Ureter (tissue), 1 donor: ENCODE data around the gene PHKG2. TPM values are rescaled to one million over a fixed set of nuclear protein-coding genes. Genes with fewer than 3 reads are reported as not detected.

Source experiments
- DNase-seq: peaks from one replicate; pipeline ENCODE4 v3.0.0-alpha.2; 2020; ENCODE audit warnings: low spot score
- total RNA-seq: library from RNA; stranded (reverse); gene quantifications from one replicate; pipeline ENCODE4 v1.2.4, GENCODE V29; 2023
- donor health status: DM: yes; HTN: yes; CAD: no.

The PHKG2 gene
- total RNA-seq, 1 donor from 2014 or later = 35.9 TPM

DNA sequence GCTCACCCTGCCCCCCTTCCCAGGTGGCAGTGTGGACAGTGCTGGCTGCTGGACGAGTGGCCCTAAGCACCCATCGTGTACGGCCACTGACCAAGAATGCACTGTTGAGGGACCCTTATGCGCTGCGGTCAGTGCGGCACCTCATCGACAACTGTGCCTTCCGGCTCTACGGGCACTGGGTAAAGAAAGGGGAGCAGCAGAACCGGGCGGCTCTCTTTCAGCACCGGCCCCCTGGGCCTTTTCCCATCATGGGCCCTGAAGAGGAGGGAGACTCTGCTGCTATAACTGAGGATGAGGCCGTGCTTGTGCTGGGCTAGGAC lies 8.5 kb downstream of the PHKG2 start:
- DNase-seq = no peak

DNA sequence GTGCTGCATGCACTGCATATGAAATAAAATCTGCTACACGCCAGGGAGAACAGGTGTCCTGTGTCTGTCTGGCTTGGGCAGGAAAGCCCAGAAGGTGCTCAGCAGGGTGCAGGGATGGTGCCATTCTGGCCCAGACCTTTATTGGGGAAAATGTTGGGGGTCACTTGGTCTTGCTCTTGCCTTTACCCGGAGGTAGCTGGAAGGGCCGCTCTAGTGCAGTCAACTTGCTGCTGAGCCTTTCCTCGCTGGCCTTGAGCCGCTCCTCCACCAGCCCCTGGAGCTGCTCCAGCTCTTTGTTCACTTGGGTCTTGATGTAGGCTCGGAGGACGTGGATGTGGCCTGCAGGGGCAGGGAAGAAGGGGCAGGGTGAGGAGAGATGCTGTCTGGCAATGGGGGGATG lies 9.1 kb downstream of the PHKG2 start:
- no peak for DNase-seq

DNA sequence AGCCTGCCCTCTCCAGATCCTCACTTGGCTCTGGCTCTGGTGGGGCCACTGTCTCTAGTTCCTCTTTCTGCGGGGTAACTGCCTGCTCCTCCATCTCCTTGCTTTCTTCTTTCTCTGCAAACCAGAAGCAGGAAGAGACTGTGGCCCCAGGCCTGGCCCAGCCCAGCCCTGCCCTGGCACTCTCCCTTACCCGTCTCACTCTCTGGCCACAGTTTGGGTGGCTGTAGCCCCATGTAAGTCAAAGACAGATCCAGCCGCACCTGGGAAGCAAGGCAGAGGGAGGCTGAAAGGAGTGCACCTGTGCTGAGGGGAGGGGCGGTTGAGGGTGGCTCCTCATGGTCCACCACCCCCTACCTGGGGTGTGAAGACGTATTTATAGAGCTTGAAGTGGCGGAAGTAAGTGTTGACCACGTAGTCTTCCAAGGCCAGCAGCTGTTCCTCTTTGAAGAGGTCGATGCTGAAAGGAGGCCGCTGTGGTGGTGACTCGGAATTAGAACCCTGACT lies 10.8 kb downstream of the PHKG2 start:
- no peak for DNase-seq

DNA sequence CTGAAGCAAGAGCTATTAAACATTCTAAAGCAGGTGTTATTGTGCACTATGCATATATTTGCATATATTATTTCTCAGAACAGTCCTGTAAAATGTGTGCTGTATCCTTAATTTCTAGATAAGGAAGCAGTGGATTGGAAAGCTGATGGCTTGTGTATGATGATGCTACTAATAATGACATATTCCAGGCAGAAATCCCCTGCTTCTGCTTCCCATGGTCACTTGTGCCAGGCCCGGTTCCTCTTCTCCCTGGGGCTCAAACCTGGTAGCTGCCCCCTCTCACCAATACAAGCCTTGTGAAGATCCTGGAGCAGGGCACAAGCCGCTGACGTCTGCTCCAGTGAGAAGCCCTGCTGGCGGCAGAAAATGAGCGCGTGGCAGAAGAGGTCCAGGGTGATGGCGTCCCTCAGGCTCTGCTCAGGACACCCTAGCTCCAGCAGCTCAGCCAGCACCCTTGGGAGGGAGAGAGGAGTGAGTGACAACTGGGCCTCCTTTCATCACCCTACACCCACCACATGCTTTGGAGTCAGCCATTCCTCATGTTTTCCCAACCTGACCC lies 11.9 kb downstream of the PHKG2 start:
- no peak for DNase-seq

DNA sequence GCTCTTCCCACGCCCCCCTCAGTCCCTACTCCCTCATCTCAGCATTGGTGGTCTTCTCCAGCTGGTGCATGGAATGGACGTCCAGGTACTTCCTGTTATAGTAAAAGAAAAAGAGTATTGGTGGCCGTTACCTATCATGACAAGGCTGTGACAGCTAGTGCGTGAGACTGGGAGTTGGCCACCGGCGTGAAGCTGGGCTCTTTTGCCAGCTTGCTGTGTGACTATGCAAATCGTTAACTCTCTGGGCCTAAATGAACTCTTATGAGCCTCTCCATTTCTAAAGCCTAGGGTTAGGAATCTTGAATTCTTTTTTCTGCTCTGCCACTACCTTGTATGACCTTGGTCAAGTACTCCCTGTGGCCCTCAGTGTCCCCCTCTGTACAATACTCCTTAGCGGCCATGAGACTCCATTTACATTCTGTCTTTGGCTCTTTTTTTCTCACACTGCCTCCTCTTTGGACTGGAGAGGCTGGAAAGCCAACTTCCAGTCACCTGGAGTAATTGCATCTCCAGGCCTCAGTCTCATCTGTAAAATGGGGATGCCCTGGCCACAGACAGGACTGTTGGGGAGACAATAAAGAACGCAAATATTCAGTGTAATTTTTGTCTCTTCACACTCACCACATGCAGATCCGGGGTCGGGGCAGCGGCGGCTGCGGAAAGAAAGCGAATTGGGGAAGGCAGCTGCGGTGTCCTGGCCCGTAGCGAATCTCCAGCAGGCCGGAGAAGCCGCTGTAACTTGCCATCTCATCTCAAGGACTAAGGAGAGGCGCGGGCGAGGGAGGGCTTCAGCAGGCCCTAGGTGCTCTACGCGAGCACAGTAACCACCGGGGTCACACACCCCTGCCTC lies 12.6 kb downstream of the PHKG2 start:
- DNase-seq = no peak

DNA sequence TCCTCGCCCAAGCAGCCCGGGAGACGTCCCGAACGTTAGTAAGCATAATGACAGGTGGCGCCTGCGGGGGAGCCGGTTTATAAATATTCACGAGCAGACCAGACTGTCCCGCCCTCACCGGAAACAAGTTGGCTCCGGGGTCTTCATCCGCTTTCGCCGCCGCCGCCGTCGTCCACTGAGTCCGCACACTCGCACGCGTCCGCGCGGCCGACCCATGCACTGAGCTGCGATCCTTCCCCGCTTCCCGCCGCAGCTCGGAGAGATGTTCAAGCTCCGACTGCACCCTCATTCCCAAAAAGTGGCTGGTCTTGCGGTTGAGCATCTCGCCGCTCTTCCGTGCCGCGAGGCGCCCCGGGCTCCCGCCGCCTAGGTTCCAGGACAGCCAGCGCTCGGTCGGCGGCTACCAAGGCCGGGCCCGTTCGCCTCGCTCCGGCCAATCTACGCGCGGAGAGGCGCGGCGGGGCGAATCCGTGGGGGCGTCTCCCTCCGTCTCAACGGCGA lies 13.3 kb downstream of the PHKG2 start:
- DNase-seq = no peak

DNA sequence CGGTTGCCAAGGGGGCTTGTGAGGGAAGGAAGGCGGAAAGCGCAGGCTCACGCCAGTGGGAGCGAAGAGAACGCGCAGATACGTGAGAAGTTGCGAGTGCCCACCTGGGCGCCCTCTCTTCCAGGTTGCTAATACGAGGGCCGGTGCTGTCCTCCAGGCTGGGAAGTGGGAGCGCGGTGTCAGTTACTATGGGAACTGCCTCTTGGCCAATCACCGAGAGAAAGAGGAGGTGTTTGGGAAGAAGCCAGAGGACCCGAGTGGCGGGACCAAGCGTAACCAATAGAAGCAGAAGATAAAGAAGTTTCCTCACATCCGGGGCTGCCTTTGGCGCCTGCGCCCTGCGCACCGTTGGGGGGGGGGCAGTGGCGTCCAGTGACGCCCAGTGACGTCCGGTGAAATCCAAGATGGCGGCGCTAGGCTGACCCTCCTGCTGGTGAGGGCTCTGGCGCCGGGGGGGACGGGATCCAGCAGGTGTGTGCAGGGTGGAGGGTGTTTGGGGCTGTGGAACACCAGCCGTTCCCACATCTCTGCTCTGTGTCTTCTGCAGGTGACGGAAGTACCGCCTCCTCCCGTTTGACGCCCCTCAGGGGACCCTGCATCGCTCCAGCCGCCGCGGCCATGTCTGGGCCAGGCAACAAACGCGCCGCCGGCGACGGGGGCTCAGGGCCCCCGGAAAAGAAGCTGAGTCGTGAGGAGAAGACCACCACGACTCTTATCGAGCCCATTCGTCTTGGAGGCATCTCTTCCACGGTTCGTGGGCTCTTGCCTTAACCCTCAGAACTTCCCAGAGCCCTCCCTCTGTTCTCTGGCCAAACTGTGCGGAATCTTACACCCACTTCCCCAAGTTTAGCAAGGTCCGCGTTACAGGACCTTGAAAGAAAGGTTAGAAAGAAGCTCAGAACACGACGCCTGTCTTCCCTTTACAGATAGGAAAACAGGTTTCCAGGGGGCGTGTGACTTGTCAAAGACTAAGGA lies 14.0 kb downstream of the PHKG2 start, which contains the start of the genes CFAP119 and RNF40:
Gene CFAP119, minus strand, starts transcription at position 135 of the 975 bp plus-strand sequence. CDS start 314 bp downstream, outside the sequence.
Gene RNF40, plus strand, starts transcription at position 395 of the 975 bp plus-strand sequence. Its CDS starts 224 bp downstream, at position 619.
- DNase-seq = peak; percentile 98

DNA sequence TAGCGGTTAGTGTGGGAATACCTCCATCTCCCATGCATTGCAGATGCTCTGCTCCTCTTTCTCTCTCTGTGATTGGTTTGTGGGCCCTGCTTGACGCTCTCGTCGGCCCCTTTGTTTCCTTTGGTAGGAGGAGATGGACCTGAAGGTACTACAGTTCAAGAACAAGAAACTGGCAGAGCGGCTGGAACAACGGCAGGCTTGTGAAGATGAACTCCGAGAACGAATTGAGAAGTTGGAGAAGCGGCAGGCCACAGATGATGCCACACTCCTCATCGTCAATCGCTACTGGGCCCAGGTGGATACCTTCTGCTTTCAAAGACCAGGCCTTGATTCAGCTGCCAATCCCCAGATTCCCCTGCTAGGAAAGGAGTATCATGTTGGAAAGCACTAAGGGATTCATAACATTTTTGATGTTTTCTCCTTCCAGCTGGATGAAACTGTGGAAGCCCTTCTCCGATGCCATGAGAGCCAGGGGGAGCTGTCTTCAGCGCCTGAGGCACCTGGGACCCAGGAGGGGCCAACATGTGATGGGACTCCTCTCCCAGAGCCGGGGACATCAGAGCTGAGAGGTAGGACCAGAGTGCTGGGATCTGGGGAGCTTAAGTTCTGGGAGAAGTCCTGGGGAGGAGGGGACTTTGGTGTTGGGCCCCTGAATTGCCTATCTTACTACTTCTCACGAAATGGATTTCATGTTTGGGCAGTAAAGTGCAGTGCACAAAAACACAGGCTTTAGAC lies 14.9 kb downstream of the PHKG2 start:
- no peak for DNase-seq

DNA sequence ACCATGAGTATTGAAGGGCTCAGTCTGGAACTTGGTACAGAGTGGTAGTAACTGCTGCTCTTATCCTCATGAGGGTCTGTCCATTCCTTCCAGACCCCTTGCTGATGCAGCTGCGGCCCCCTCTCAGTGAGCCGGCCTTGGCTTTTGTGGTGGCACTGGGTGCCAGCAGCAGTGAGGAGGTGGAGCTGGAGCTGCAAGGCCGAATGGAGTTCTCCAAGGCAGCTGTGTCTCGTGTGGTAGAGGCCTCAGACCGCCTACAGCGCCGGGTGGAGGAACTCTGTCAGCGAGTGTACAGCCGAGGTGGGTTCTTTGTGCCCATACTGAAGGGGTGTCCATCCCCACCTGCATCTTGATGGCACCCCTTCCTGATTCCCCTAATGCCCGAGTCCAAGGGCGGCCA lies 15.9 kb downstream of the PHKG2 start:
- no peak for DNase-seq

DNA sequence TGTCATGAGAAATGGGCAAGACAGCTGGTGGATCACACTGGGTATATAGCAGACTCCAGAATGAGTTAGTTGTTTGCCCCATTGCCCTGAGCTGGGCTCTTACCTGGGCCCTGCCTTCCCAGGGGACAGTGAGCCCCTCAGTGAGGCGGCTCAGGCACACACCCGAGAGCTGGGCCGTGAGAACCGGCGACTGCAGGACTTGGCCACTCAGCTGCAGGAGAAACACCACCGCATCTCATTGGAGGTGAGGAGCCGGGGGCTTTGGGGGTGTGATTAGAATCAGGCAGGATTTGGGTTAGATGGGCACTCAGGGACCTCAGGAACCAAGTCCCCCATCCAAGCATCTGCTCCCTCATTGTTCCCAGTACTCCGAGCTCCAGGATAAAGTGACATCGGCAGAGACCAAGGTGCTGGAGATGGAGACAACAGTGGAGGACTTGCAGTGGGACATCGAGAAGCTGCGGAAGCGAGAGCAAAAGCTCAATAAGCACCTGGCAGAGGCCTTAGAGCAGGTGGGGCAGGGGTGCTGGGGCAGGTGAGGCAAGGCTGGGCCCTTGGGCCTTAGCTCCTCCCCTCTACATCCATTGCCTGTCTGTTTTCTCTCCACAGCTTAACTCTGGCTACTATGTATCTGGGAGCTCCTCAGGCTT lies 16.7 kb downstream of the PHKG2 start:
- no peak for DNase-seq

DNA sequence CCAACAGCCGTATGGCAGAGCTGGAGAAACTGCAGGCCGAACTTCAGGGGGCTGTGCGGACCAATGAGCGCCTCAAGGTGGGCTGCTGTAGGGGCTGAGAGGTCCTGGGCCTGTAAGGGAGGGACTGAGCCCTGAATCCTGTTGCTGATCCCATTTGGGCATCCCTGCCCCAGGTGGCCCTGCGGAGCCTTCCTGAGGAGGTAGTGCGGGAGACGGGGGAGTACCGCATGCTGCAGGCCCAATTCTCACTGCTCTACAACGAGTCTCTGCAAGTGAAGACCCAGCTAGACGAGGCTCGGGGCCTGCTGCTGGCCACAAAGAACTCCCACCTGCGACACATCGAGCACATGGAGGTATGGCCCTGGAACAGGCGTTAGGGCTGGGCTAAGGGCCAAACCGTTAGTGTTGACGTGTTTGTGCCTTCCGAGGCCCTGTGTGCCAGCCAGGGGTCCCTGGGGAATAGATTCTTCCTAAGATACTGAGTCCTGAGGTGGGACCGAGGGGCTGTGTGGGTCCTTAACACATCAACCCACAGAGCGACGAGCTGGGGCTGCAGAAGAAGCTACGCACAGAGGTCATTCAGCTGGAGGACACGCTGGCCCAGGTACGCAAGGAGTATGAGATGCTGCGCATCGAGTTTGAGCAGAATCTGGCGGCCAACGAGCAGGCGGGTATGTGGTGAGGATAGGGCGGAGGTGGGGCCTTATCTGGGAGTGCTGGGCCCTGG lies 18.1 kb downstream of the PHKG2 start:
- DNase-seq = no peak

DNA sequence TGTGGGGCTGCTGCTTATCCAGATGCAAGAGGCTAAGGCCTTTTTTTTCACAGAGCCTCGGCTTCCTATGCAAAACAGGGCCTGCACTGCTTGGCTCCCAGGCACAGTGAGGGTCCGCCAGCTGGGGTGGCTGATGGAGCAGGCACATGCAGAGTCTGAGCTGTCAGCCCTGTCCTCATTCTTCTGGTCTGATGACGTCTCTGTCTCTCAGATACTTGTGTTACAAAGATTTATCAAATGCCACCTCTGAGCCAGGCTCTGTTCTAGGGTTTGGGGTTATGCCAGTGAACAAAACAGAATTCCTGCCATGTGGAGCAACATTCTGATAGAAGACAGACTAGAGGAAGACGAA lies 18.7 kb downstream of the PHKG2 start:
- no peak for DNase-seq

DNA sequence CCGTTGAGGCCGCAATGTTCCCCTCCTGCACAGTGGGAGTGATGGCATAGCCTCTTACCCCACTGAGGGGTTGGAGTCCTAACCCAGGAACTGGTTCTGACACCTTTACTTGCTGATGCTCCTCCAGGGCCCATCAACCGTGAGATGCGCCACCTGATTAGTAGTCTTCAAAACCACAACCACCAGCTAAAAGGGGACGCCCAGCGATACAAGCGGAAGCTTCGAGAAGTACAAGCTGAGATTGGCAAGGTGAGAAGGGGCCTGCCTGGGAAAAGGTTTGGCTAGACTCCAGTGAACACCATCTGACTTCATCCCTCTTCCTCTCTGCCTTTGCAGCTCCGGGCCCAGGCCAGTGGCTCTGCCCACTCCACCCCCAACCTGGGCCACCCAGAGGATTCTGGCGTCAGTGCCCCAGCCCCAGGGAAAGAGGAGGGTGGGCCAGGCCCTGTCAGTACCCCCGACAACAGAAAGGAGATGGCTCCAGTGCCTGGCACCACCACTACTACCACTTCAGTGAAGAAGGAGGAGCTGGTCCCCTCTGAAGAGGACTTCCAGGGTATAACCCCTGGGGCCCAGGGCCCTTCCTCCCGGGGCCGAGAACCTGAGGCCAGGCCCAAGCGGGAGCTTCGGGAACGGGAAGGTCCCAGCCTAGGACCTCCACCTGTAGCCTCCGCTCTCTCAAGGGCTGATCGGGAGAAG lies 19.7 kb downstream of the PHKG2 start:
- no peak for DNase-seq

DNA sequence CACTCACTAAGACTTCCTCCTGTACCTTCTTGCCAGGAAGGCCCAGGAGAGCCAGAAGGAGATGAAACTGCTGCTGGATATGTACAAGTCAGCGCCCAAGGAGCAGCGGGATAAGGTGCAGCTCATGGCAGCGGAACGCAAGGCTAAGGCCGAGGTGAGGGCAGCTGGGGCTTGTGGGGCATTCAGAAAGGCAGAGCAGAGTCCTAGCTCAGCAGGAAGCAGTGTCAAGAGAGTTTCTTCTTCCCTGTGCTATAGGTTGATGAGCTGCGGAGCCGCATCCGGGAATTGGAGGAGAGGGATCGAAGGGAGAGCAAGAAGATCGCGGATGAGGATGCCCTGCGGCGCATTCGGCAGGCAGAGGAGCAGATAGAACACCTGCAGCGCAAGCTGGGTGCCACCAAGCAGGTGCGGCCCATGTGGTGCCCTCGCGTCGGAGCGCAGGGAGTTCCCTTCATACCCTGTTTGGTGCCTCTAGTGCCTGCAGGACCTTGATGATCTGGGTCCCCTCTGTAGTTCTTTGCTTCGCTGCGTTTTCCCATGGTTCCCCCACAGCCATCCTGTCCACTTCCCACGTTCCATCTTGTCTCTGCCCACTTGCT lies 20.5 kb downstream of the PHKG2 start:
- DNase-seq = no peak

DNA sequence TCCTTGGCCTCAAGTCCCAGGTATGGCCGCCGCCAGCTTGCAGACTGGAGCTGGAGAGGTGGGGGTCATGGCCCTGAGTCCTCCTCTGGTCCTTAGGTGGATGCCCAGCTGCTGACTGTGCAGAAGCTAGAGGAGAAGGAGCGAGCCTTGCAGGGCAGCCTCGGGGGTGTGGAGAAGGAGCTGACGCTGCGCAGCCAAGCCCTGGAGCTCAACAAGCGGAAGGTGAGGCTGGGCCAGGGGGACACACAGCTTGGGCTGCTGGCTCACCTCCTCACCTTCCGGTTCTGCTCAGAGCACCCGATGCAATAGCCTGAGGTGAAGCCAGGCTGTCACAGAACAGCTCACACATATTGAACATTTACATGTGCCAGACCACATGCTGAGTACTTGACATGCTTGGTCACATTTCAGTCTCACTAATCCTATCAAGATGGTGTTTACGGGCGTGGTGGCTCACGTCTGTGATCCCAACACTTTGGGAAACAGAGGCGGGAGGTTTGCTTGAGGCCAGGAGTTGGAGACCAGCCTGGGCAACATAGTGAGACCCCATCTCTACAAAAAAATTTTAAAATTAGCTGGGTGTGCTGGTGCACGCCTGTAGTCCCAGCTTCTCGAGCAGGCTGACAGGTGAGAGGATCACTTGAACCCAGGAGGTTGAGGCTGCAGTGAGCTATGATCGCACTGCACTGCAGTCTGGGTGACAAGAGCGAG lies 21.3 kb downstream of the PHKG2 start:
- DNase-seq = no peak

DNA sequence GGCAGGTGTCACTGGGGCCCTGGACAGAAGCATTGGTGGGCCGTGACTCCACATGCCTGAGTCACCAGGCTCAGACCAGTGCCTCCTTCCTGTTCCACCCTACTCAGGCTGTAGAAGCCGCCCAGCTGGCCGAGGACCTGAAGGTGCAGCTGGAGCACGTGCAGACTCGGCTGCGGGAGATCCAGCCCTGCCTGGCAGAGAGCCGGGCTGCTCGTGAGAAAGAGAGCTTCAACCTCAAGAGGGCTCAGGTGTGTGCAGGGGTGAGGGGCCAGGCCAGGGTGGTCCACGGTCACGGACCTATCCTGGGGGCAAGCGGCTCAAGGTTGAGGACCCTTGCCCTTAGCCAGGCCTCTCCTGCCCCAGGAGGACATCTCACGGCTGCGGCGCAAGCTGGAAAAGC lies 23.5 kb downstream of the PHKG2 start:
- DNase-seq = no peak

DNA sequence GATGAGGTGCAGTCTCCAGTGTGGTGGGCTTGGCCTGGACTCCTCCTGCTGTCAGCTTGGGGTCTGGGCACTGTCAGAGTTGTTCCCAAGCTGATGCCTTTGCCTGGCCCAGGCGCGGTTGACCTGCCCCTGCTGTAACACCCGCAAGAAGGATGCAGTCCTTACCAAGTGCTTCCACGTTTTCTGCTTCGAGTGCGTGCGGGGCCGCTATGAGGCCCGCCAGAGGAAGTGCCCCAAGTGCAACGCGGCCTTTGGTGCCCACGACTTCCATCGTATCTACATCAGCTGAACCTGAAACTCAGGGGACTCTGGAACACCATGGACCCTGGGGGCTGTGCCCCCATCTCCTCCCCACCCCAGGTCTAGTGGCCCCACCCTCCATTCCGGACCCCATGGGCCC lies 25.6 kb downstream of the PHKG2 start:
- no peak for DNase-seq

DNA sequence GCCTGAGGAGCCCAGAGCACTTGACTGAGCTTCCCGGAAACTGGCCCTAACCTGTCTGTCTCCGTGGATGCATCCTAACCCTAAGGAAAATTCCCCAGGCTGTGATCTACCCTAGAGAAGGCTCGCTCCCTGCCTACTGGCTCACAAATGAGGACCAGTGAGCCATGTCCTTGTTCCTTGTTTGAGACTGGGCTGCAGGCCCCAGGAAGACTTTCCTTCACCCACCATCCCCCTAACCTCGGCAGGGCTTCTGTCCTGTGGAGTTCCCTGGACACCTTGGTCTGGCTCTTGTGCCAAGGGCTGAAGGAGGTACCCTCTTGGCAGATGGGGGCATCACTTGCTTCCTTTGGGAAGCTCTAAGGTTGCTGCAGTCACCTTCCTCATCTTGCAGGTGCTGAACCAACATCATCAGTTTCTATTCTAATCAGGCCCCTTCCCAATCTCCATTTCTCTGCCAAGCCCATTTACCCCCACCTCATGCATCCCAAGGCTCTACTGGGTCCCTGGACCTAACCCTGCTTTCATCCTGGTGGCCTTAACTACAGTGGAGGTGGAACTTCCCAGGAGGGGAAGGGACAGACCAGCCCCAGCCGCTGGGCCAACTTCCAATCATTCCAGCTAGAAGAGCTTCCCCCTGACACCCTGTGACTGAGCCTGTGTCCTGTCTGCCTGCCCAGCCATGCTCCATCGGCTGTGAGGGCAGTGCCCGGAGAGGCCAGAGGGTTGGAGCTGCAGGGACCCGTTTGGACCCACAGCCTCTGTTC lies 26.3 kb downstream of the PHKG2 start:
- no peak for DNase-seq
